Activated CD8-positive, alpha-beta memory T cell treated with anti-CD3 and anti-CD28 coated beads for 48 hours (primary cell): ENCODE data around the gene LNP1.

Experiments
- DNase-seq, 3 experiments: peaks; one replicate each; pipeline ENCODE4 v3.0.0-alpha.2; 2020; ENCODE audit warnings: low read depth in 2 of 3, low spot score in 2 of 3

LNP1 gene

DNA sequence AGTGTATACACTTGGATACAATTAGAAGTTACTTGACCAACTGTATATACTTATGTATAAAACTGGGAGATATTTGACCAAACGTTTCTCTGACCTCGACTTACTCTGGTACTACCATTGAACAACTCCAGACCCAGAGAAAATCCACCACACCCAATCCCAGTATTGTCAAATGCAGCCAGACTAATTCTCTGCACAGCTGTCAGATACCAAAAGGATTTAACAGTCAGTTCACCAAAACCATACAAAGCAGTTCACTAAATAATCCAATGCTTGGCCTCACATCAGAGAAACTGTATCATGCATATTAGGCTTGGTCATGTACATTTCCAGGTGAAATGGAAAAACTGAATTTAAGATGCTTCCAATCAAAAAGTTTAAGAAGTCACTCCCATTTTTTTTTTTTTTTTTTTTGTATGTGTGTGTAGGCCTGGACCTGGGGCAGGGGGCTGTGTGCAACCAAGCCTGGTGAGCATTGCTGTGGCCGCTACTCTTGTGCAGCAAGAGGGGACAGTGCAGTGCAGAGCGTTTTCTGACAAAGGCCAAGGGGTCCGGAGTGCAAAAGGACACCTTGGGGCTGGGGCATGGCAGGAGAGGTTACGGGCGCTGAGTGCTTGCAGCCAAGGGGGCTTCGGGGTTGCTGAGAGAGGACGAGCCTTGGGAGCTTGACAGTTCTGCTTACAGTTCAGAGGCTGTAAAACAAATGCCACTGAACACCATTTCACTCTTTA, 1.8 kb upstream of the LNP1 start:
- no peak for DNase-seq

DNA sequence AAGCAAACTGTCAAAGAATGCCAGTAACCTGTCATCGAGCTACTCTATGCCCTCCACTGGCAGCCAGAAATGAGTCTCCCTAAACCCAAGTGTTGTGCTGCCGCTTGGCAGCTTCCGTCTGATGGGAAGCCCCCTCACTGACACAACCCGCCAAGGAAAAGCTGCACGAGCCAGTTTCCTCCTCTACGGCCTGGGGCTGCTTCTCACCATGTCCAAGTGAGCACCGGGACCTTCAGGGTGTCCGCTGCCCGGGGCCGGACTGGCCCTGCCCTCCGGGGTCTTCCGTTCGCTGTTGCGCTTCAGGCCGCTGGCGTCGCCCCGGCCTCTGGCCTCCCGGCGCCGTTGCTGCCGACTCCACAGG, 940 bp upstream of the LNP1 start:
- peak in 2 of 3 experiments; percentile 1 to 6 for DNase-seq

DNA sequence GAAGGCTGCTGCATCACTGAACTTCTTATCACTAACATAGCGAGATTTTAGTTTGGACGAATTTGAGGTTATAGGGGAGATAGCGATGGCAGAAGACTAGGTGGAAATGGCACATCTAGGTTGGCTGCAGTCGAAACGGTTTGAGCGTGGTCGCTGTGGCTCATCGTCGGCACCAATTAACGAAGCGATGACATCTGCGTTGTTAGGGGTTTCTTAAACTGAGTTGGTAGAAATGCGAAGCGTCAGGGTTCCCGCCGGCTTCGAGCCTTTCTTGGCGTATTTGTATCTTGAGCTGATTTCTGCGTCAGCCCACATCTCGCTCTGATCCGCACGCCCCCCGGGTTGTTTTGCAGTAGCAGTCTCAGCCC, 319 bp downstream of the LNP1 start:
- DNase-seq: peak in 1 of 3 experiments; percentile 15

DNA sequence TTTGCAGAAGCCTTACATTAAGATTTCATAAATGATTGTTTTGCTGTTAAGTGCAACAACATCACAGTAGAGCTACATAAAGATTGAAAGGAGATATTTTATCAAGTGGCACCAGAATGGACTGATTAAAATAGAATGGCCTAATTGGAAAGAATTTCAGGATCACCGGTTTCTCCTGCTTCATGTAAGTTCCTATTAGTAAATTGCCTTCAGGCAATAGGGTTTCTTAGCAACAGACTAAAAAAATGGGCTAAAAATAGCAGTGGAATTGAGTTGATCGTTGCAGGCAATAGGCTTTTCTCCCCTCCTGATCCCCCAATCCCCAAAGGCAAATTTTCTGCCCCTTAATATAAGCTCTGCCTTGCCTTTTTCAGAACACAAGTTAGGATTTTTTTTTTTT, 917 bp downstream of the LNP1 start:
- no peak for DNase-seq

DNA sequence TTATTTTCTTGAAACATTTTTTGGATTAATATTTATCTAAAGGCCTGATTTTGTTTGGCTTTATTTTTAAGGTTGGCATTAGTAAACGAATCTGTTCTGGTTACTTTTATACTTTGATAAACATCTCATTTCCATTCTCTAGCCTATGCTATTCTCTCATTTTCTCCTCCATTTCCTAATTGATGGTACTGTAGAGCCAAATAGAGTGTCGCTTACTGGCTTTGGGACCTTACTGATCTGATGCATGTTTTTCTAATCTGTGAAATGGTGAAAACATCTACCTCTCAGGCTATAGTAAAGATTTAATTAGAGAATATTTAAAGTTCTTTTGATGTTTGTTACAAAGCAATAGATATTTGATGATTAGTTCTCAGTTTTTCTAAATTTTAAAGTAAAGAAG, 1.6 kb downstream of the LNP1 start:
- no peak for DNase-seq

DNA sequence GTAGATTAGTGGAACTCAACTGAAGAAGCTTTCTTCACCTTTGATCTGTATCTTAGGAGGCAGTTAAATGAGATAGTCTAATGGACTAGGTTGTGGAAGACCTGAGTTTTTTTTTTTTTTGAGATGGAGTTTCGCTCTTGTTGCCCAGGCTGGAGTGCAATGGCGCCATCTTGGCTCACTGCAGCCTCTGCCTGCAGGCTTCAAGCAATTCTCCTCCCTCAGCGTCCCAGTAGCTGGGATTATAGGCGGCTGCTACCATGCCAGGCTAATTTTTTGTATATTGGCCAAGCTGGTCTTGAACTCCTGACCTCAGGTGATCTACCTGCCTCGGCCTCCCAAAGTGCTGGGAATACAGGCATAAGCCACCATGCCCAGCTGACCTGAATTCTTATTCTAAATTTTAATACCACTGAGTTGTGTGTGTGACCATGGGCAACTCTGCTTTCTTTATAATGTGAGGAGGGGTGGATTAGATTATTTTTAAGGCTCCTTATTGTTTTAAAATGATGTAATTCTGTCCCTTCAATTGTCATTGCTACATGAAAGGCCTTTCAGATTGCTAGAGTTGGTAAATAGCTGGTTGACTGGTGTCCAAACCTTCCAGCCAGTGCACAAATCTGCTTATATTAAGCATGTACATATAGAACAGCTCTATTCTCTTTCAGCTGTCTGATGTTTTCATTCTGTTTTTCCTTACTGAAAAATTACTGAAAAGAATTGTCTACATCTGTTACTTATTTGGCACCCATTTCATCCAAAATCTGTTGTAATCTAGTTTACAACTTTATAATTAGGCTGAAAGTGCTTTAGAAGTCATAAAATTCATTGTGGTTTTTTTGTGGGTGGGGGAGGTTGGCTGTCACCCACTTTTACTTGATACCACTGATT, 2.3 kb downstream of the LNP1 start:
- no peak for DNase-seq

DNA sequence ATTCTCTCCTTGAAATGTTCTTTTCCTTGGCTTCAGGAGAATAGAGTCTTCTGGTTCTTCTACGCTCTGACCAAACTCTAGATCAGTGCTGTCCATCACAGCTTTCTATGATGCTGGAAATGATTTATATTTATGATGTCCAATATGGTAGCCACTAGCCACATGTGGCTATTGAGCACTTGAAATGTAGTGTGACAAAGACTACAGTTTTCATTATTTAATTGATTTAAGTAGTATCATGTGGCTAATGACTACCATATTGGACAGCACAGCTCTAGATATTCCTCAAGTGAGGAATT, 2.9 kb downstream of the LNP1 start:
- DNase-seq: no peak

DNA sequence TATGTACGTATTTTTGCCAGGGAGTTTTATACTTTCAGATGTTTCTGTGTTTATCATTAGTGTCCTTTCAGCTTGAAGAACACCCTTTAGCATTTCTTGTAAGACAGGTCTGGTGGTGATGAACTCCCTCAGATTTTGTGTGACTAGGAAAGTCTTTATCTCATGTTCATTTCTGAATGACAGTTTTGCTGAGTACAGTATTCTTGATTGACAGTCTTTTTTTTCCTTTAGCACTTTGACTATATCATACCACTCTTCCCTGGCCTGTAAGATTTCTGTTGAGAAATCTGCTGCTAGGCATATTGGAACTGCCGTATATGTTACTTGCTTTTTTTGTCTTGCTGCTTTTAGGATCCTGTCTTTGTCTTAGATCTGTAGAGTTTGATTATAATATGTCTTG, 5.8 kb downstream of the LNP1 start:
- DNase-seq: no peak

DNA sequence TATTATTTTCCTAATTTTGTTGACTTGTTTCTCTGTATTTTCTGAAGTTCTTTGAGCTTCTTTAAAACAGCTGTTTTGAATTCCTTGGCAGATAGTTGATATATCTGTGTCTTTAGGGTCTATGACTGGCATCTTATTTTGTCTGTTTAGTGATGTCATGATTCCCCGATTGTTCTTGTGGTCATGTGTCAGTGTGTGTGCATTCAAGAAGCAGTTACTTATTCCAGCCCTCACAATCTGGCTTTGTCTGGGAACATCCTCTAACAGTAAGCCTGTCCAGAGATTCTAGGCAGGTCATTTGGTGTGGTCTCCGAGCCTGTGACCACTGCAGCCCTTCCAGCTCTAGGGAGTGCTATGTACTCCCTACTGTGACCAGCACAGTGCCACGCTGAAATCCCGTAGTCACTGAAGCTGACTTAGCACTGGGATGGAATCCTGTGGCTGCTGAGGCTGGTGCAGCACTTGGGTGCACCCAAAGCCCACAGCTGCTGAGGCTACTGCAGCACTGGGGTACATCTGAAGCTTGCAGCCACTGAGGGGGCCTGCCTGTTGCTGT, 6.7 kb downstream of the LNP1 start:
- no peak for DNase-seq

DNA sequence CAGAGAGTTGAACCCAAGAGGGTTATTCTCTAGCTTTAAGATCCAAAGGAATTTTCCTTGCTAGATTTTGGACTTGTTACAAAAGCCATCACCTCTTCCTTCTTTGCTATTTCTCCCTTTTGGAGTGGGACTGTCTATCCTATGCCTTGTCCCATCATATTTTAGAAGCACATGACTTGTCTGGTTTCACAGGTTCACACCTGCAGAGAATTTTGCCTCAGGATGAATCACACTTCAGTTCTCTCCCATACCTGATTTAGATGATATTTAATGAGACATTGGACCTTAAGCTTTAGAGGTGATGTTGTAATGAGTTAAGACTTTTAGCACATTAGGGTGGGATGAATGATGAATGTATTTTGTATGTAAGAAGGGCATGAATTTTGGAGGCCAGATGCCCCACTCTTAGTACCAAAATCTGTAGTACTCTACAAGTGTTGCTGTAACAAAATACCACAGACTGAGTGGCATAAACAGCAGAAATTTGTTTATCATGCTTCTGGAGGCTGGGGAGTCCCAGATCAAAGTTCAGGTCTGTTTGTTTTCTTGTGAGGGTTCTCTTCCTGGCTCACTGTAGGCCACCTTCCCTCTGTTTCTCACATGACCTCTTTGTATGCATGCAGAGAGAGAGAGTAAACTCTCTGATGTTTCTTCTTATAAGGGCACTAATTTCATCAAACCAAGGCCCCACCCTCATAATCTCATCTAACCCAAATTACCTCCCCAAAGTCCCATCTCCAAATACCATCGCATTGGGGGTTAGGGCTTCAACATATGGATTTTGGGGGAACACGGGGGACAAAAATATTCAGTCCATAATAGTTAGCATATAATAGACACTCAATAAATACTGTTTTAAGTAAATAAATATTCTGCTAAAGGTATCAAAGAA, 10.0 kb downstream of the LNP1 start:
- DNase-seq: no peak

DNA sequence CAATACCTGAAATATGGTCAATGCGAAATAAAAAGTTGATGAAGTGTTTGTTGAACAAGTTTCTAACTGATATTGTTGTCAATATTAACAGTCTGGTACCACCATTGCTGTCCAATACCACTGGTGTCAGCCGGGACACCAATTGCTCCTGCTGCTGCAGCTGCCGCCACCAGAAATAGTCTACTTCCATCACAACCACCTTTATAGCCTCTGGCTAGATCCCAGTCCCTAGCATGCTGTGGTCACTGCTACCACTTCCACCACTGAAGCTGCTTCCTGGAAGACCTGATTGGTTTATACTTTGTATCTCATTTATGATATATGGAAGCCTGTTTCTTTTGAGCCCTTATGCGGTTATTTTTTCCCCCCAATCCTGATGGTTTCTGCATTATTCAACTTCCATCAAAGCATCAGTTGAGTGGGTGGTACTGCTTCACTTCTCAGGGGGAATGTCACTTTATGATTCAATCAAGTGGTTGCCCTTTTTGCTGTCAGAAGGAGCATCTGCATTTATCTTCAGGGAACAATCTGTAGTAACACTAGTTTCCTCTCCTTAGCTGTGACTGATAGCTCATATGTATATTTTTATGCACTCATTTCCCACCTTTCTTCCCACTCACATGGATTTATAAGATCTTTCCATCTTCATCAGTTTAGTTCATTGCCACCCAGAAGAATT, 11.7 kb downstream of the LNP1 start:
- DNase-seq: no peak

DNA sequence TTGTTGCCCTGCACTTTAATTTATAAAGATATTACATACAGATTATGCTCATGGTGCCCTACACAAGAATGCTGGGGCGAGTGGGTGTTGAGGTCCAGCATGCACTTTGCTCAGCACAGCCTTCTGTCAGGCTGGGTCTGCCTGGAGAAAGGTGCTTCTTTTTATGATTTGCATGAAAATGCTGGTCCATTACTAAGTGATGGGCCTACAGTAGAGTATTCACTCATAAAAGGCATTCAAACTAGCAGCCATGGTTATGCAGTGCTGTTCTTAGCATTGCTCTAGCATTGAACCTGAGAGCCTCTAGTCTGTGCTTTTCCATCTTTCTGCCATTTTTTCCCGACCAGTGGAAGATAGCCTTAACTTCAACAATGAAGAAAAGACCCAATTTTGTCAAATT, 12.3 kb downstream of the LNP1 start:
- DNase-seq: no peak

DNA sequence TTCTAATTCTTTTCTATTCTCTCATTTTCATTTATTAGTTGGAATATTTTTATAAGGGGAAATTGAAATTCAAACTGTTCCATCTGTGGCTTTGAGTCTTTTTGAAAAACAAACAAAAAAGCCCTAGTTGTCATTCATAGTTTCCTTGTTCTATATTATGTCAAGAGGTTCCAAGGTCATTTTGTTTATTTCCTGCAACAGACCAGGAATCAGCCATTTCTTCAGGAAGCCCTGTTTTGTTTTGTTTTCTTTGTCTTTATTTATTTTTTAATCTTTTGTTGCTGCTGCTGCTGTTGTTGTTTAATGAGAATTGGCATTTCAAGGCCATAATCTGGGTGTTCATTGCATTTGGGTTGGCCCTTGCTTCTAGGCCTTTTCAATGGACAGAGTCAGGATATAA, 14.8 kb downstream of the LNP1 start:
- no peak for DNase-seq

DNA sequence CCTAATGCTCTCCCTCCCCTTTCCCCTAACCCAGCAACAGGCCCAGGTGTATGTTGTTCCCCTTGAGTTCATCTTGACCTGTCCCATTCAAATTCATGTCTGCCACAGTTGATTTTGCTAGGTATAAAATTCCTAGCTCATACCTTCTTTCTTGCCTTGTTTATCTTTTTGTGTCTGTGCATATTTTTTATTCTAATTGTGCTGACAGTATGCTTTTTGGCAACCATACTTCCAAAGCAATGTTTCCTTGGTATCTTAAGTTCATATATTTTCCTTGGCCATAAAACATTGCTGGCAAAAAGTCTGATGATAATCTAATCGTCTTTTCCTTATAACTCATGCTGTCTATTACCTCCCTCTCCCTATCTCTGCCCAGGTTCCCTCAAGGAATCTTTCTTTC, 15.5 kb downstream of the LNP1 start:
- DNase-seq: no peak

DNA sequence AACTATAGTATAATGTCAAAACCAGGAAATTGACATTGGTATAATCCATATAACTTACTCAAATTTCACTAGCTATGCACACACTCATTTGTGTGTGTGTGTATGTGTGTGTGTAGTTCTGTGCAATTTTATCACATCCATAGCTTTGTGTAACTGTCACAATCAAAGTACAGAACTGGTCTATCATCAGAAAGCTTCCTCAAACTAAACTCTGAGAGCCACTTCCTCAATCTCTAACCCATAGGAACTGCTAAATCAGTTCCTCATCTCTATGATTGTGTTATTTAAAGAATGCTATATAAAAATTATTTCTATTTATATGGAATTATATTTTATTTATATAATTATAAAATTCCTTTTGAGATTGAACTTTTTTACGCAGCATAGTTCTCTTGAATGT, 18.1 kb downstream of the LNP1 start:
- no peak for DNase-seq

DNA sequence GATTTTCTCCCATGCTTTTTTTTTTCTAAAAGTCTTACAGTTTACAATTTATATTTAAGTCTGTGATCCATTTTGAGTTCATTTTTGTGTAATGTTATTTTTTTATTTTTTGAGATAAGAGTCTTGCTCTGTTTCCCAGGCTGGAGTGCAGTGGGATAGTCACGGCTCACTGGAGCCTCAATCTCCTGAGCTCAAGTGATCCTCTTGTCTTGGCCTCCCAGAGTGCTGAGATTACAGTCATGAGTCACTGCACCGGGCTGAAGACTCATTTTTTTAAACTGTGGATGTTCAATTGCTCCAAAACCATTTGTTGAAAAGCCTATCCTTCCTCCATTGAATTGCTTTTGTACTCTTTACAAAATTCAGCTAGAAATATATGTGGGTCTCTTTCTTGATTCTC, 19.5 kb downstream of the LNP1 start:
- no peak for DNase-seq

DNA sequence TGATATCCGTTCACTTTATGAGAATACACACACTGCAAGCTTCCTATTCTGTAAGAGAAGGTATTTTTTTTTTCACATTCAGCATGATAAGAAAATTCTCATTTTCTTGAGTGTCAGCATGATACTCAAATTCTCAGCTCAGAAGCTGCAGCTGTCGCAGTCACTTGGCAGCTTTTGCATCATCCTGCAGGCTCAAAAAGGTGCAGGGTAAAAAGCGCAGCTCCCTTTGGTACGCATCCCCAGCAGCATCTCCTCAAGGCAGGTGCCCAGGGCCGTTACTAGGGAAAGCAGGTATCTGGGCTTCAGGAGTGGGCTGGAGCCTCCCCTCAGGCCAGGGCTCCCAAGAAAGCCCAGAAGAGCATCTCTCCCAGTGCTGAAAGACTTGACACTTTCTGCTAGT, 22.3 kb downstream of the LNP1 start:
- DNase-seq: no peak

DNA sequence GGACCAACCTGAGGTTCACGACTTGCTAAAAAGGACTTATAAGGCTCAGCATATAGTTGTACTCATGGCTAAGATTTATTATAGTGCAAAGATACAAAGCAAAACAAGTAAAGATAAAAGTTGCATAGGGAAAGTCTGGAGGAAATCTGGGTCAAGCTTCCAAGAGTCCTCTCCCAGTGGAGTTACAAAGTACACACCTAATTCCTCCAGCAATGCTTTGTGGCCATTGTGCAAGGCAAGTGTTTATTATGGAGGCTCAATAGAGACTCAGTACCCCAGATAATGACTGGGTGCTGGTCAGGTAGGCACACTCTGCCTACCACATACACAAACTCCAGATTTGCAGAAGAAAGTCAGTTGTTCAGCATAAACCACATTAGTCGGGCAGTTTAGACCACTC, 22.9 kb downstream of the LNP1 start:
- DNase-seq: no peak

DNA sequence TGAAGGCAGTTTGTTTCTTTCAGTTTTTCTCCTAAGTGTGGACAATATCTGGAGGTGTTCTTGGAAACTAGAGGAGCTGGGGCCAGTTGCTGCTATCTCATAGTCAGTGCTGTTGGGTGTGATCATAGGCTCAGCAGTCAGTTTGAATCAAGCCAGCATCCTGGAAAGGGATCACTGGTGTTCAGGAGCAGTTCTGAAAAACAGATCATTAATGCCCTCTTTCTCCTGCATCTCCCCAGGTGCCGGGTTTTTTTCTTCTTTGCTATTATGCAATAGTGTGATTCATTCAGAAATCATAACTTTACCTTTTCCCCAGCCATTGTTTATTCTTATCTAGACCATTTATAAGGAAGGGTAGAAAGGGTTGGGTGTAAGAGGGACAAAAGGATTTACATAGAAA, 24.0 kb downstream of the LNP1 start:
- no peak for DNase-seq

DNA sequence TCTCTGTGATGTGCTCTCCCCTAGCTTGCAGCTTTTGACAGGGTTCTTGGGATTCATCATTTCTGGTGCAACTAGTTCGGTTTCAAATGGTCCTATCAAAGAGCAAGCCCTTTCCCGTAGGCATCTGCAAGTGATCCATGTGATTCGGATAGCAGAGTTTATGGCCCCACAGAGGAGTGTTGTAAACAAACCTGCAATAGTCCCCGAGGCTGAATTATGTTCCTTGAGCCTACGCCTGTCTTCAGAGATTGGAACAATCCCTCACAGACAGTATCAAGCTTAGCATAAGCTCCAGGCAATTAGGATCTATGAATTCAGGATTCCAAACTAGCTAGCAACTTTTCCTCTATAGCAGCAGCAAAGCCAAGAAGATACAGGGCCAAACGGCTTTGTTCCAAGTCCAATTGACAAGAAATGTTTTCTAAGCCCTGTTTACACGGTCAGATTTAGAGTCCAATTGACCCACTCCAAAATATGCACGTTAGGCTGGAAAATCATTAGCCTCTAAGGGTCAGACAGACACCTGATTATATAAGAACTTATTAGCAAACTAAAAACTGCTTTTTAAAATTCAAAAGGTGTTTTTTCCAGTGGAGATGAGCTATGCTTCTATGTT, 24.8 kb downstream of the LNP1 start:
- DNase-seq: no peak

DNA sequence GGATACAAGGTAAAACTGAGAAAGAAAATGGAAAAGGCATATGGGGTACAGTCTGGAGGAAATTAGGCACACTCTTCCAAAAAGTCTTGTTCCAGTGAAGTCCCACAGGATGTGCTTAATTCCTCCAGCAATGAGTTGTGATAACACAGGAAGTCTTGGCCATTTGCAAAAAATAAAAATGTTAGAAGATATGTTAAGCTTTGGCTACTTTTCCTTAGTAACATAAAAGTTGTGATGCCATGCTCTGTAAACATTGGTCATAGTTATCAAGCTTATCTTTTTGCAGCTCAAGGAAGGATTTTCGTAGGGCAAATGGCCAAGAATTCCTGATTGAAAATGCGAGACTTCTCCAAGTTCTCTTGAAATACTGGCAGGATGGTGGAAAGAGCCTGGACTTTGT, 26.4 kb downstream of the LNP1 start:
- no peak for DNase-seq
